ENCODE results near the gene C12orf57. TPM values are rescaled to one million over a fixed set of nuclear protein-coding genes. Genes with fewer than 3 reads are reported as not detected.

Gene C12orf57
- total RNA-seq, 1 donor from 2014 or later: 168 TPM

GRCh38 chr12:6914246-6914946 lies 29.4 kb upstream of the C12orf57 start, which contains the start of gene ENO2:
TSS of gene ENO2 (plus strand) at chr12:6914580. CDS start at chr12:6915833, 1,253 bp downstream.
- Mint-ChIP-seq H3K4me3 (peak within 1 kb of the TSS; percentile 99), H3K36me3 (ENCODE audit: low read depth) (peaks cover 26% of the 10 kb centered on the region), H3K9me3 (no peaks in the 10 kb centered on the region), H3K27ac (peak within 1 kb of the TSS; percentile 94), H3K4me1 (peaks cover 40% of the 10 kb centered on the region), H3K27me3 (no peaks in the 10 kb centered on the region)
- DNase-seq: peak; percentile 94
- intact Hi-C loops (cut with micrococcal nuclease): loop anchor here (1.0 to 2.0 kb wide), 4 partner anchors 23 to 50 kb away; partner anchors contain the start of genes C12orf57 and SPSB2

GRCh38 chr12:6914947-6915788 lies 28.7 kb upstream of the C12orf57 start:
- H3K4me3 Mint-ChIP-seq: peak overlapping the region; percentile 99
- H3K4me1 Mint-ChIP-seq: peaks cover 47% of the 10 kb centered on the region
- peaks cover 34% of the 10 kb centered on the region for H3K36me3 Mint-ChIP-seq (ENCODE audit: low read depth)
- H3K9me3 Mint-ChIP-seq: no peaks in the 10 kb centered on the region
- intact Hi-C loops (cut with micrococcal nuclease): loop anchor here (1.0 to 2.0 kb wide), 4 partner anchors 24 to 50 kb away; partner anchors contain the start of genes C12orf57 and SPSB2
- peak; percentile 71 for DNase-seq
- peak overlapping the region; percentile 94 for H3K27ac Mint-ChIP-seq
- H3K27me3 Mint-ChIP-seq: no peaks in the 10 kb centered on the region

- peaks cover 34% of the 10 kb centered on the region for H3K36me3 Mint-ChIP-seq (ENCODE audit: low read depth)
- peaks cover 47% of the 10 kb centered on the region for H3K4me1 Mint-ChIP-seq
- no peaks in the 10 kb centered on the region for H3K9me3 Mint-ChIP-seq
- DNase-seq: no peak
- intact Hi-C loops (cut with micrococcal nuclease): loop anchor here (2.0 kb wide), 2 partner anchors 43 to 49 kb away; partner anchors contain the start of gene SPSB2
- peak overlapping the region; percentile 94 for H3K27ac Mint-ChIP-seq
- no peaks in the 10 kb centered on the region for H3K27me3 Mint-ChIP-seq
- peak overlapping the region; percentile 99 for H3K4me3 Mint-ChIP-seq
Measured at GRCh38 chr12:6915789-6916285, 28.0 kb upstream of the C12orf57 start.

- Mint-ChIP-seq H3K27ac (no peak overlapping the region), H3K4me1 (peaks cover 49% of the 10 kb centered on the region), H3K4me3 (peak overlapping the region; percentile 99), H3K9me3 (no peaks in the 10 kb centered on the region), H3K27me3 (no peaks in the 10 kb centered on the region), H3K36me3 (ENCODE audit: low read depth) (peaks cover 40% of the 10 kb centered on the region)
- intact Hi-C loops (cut with micrococcal nuclease): no loop called here
- no peak for DNase-seq
Measured at GRCh38 chr12:6916426-6917200, 27.2 kb upstream of the C12orf57 start.

- H3K4me3 Mint-ChIP-seq: no peak overlapping the region
- H3K27ac Mint-ChIP-seq: no peak overlapping the region
- no peaks in the 10 kb centered on the region for H3K9me3 Mint-ChIP-seq
Measured at GRCh38 chr12:6917491-6918231, 26.2 kb upstream of the C12orf57 start.

GRCh38 chr12:6919588-6919987 lies 24.2 kb upstream of the C12orf57 start:
- Mint-ChIP-seq H3K27me3 (no peaks in the 10 kb centered on the region), H3K4me1 (peaks cover 55% of the 10 kb centered on the region), H3K9me3 (no peaks in the 10 kb centered on the region), H3K4me3 (no peak overlapping the region), H3K36me3 (ENCODE audit: low read depth) (peaks cover 65% of the 10 kb centered on the region), H3K27ac (peak overlapping the region; percentile 62)
- no peak for DNase-seq
- intact Hi-C loops (cut with micrococcal nuclease): no loop called here

More at GRCh38 chr12:6917491-6918231, 26.2 kb upstream of the C12orf57 start:
- Mint-ChIP-seq H3K4me1 (peaks cover 53% of the 10 kb centered on the region), H3K36me3 (ENCODE audit: low read depth) (peaks cover 49% of the 10 kb centered on the region), H3K27me3 (no peaks in the 10 kb centered on the region)
- intact Hi-C loops (cut with micrococcal nuclease): no loop called here
- DNase-seq: no peak

GRCh38 chr12:6921539-6921938 lies 22.3 kb upstream of the C12orf57 start:
- Mint-ChIP-seq H3K4me1 (peaks cover 44% of the 10 kb centered on the region), H3K9me3 (no peaks in the 10 kb centered on the region), H3K27ac (no peak overlapping the region), H3K4me3 (no peak overlapping the region), H3K27me3 (no peaks in the 10 kb centered on the region), H3K36me3 (ENCODE audit: low read depth) (peaks cover 55% of the 10 kb centered on the region)
- intact Hi-C loops (cut with micrococcal nuclease): loop anchor here (5.0 kb wide), 1 partner anchor 96 kb away; the partner anchor contains the start of gene LPCAT3
- no peak for DNase-seq

GRCh38 chr12:6921996-6922946 lies 21.6 kb upstream of the C12orf57 start:
- DNase-seq: no peak
- H3K27ac Mint-ChIP-seq: no peak overlapping the region
- H3K4me1 Mint-ChIP-seq: peaks cover 46% of the 10 kb centered on the region
- H3K36me3 Mint-ChIP-seq (ENCODE audit: low read depth): peaks cover 51% of the 10 kb centered on the region
- no peaks in the 10 kb centered on the region for H3K27me3 Mint-ChIP-seq
- H3K4me3 Mint-ChIP-seq: no peak overlapping the region
- intact Hi-C loops (cut with micrococcal nuclease): loop anchor here (5.0 kb wide), 1 partner anchor 95 kb away; the partner anchor contains the start of gene LPCAT3
- H3K9me3 Mint-ChIP-seq: no peaks in the 10 kb centered on the region

- H3K27me3 Mint-ChIP-seq: no peaks in the 10 kb centered on the region
- H3K27ac Mint-ChIP-seq: peak overlapping the region; percentile 71
- peaks cover 46% of the 10 kb centered on the region for H3K36me3 Mint-ChIP-seq (ENCODE audit: low read depth)
- no peaks in the 10 kb centered on the region for H3K9me3 Mint-ChIP-seq
- no peak for DNase-seq
- H3K4me3 Mint-ChIP-seq: no peak overlapping the region
- peaks cover 42% of the 10 kb centered on the region for H3K4me1 Mint-ChIP-seq
- intact Hi-C loops (cut with micrococcal nuclease): loop anchor here (5.0 kb wide), 1 partner anchor 94 kb away; the partner anchor contains the start of gene LPCAT3
Measured at GRCh38 chr12:6923003-6923732, 20.7 kb upstream of the C12orf57 start.

- Mint-ChIP-seq H3K27me3 (no peaks in the 10 kb centered on the region), H3K9me3 (no peaks in the 10 kb centered on the region), H3K36me3 (ENCODE audit: low read depth) (peaks cover 49% of the 10 kb centered on the region), H3K4me1 (peaks cover 46% of the 10 kb centered on the region), H3K4me3 (no peak overlapping the region), H3K27ac (peak overlapping the region; percentile 72)
- DNase-seq: no peak
- intact Hi-C loops (cut with micrococcal nuclease): loop anchor here (1.0 to 5.0 kb wide), 5 partner anchors 14 to 185 kb away; partner anchors contain the start of genes C1RL, LPCAT3 and LRRC23
Measured at GRCh38 chr12:6923851-6924250, 20.0 kb upstream of the C12orf57 start.

GRCh38 chr12:6925239-6925539 lies 18.6 kb upstream of the C12orf57 start:
- intact Hi-C loops (cut with micrococcal nuclease): loop anchor here (2.0 kb wide), 1 partner anchor 184 kb away; the partner anchor contains the start of gene C1RL
- no peak for DNase-seq
- Mint-ChIP-seq H3K27me3 (no peaks in the 10 kb centered on the region), H3K4me3 (peak overlapping the region; percentile 69), H3K9me3 (no peaks in the 10 kb centered on the region), H3K4me1 (peaks cover 50% of the 10 kb centered on the region), H3K36me3 (ENCODE audit: low read depth) (peaks cover 39% of the 10 kb centered on the region), H3K27ac (peak overlapping the region; percentile 59)

All from activated CD4-positive, alpha-beta T cell treated with anti-CD3 and anti-CD28 coated beads, Interleukin-2, amount 10 ng/mL, durations not matched to agents 24 days and 14 days (primary cell).